ENCODE measurements around the gene SERTAD1. TPM values are rescaled to one million over a fixed set of nuclear protein-coding genes. Genes with fewer than 3 reads are reported as not detected.

The SERTAD1 gene
- total and polyA plus RNA-seq, 2 of the 8 experiments (the other 6 are each of a cell fraction or from before 2014, with no cell fraction given): 5.4 to 6.6 TPM

DNA sequence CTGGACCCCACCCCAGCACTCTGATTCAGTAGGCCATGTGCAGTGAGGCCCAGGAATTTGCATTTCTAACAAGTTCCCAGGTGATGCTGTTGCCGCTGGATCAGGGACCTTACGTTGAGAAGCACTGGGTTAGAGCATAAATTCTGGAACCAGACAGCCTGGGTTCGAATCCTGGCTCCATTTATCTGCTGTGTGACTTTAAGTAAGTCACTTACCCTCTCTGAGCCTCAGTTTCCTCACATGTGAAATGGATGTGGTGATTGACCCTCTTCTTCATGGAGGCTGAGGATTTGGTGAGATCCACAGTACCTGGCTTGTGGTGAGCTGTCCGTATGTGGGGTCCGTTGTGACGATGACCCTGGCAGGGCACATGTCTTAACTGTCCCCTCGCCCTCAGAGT lies 51.7 kb downstream of the SERTAD1 start:
- Histone ChIP-seq H3K79me1 (ENCODE audit: low read depth, low read length) (no peaks in the 10 kb centered on the region), H3K27me3 (replicated peaks in 1 of 4; ENCODE audit: control insufficient read depth in 3 of 4, extremely low read depth in 1 of 4, insufficient read depth in 3 of 4, low read length in 3 of 4) (no peaks in the 10 kb centered on the region), H4K5ac (ENCODE audit: insufficient read length, low read depth, low read length) (no peak overlapping the region), H4K20me1 (replicated peaks in 1 of 2; ENCODE audit: control insufficient read depth in 1 of 2, insufficient read depth in 2 of 2, low read length in 2 of 2) (peaks cover 0 to 6% of the 10 kb centered on the region in 2 experiments), H3K27ac (ENCODE audit: low read depth, low read length) (no peak overlapping the region), H3K36me3 (ENCODE audit: control insufficient read depth in 2 of 4, insufficient read depth in 4 of 4, low read length in 3 of 4) (peaks cover 11 to 57% (median 29%) of the 10 kb centered on the region in 4 experiments), H2BK12ac (ENCODE audit: low read depth, low read length) (no peak overlapping the region), H3K4ac (replicated peaks; ENCODE audit: insufficient read length, low read depth, low read length) (no peak overlapping the region), H4K8ac (ENCODE audit: extremely low read depth, insufficient read depth, low read length) (no peak overlapping the region), H3K56ac (replicated peaks; ENCODE audit: insufficient read length, low read depth, low read length) (no peak overlapping the region), H4K91ac (replicated peaks; ENCODE audit: insufficient read length, low read length) (no peak overlapping the region), H3K18ac (ENCODE audit: extremely low read depth, low read length) (no peak overlapping the region), H3K23ac (ENCODE audit: insufficient read length) (no peak overlapping the region), H3K4me1 (replicated peaks in 1 of 4; ENCODE audit: control insufficient read depth in 3 of 4, insufficient read depth in 4 of 4, low read length in 3 of 4) (no peaks in the 10 kb centered on the region), H3K4me2 (ENCODE audit: insufficient read depth in 1 of 2, low read depth in 2 of 2, low read length in 2 of 2) (no peak overlapping the region), H3K9ac (replicated peaks in 1 of 4; ENCODE audit: extremely low read depth in 1 of 4, low read depth in 3 of 4, low read length in 3 of 4) (no peak overlapping the region), H2BK15ac (ENCODE audit: low read length) (no peak overlapping the region), H3K9me3 (ENCODE audit: insufficient read depth in 2 of 2, low read depth in 1 of 2, low read length in 1 of 2) (no peaks in the 10 kb centered on the region), H3K14ac (ENCODE audit: insufficient read length) (no peak overlapping the region), H2BK120ac (replicated peaks; ENCODE audit: low read depth, low read length) (no peak overlapping the region), H3K79me2 (ENCODE audit: control insufficient read depth in 1 of 2, insufficient read depth in 2 of 2, low read length in 2 of 2) (no peaks in the 10 kb centered on the region), H2AFZ (ENCODE audit: low read length) (no peak overlapping the region), H2BK5ac (ENCODE audit: low read depth, low read length) (no peak overlapping the region), H3K23me2 (ENCODE audit: low read depth, low read length) (no peaks in the 10 kb centered on the region), H2BK20ac (ENCODE audit: low read length) (no peak overlapping the region), H3K4me3 (ENCODE audit: extremely low read depth in 1 of 4, insufficient read depth in 2 of 4, low read depth in 3 of 4, low read length in 4 of 4) (no peak overlapping the region), H2AK5ac (ENCODE audit: low read depth, low read length) (no peak overlapping the region)
- ChIA-PET CTCF (ENCODE audit: partially characterized antibody) (interaction anchor here (1.1 kb wide), 1 partner anchor 69 kb away, joined by 3 read pairs; no protein-coding TSS in a partner anchor), POLR2A (ENCODE audit: partially characterized antibody) (interaction anchor here (0.9 to 1.4 kb wide), 2 partner anchors 8 to 15 kb away, joined by 3 to 6 read pairs; no protein-coding TSS in a partner anchor)
- FAIRE-seq (no peak), DNase-seq (ENCODE audit: low read depth in 1 of 2, low spot score in 2 of 2) (no peak)
- TF ChIP-seq BCL11A (IDR thresholded peaks at IDR 0.05; ENCODE audit: low read depth in 2 of 2, low read length in 2 of 2): no peak
- WGBS, 2 experiments (ENCODE audit: extremely low coverage in 1 of 2, insufficient coverage in 1 of 2, insufficient read length in 1 of 2, insufficient replicate concordance in 2 of 2, low coverage in 1 of 2, low lambda C conversion rate in 2 of 2, missing lambda C conversion rate in 1 of 2): 95% methylated on average over 7 of the region's 7 CpGs; no CpG with 5 or more reads in 1 of the 2 experiments
